Measurements from ENCODE around the gene VOPP1. TPM values are rescaled to one million over a fixed set of nuclear protein-coding genes. Genes with fewer than 3 reads are reported as not detected.
A peak's percentile ranks its signal among the peaks of the same experiment; 100 is the strongest.

The VOPP1 gene
- total RNA-seq, 4 donors from 2014 or later: 23.7 to 42.1 (median 37.5) TPM

DNA sequence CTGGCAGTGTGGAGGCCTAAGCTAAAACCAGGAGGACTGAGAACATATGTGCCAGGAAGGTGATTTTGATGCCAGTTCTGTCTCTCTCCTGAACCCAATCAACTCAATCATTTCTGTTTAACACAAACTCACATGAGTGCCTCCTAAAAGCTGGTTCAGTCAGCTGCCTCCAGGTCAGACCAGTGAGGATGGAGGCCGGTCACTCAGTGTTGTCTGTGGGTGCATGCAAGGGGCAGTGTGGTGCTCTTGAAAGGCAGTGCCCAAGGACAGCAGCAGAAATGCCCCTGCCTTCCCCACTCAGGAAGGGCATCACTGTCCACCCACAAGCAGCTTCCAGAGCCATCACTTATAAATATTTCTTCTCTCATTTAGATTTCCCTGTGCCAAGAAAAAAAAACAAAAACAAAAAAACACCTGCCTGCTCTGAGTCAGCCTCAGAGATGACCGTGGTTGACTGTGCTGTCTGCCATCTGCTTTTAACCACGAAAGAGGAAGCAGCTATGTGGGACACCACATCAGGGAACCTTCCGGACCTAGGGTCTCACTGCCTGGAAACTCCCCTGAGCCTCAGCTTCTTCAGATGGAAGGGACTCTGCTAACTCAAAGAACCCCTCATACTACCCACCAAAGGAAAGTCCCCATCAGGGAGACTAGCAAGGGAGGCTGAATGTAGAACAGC lies 39.1 kb downstream of the VOPP1 start:
- no peaks in the 10 kb centered on the region for H3K27me3 ChIP-seq
- no peak overlapping the region for H3K4me3 ChIP-seq
- DNase-seq (ENCODE audit: extremely low spot score): no peak
- H3K9me3 ChIP-seq: no peaks in the 10 kb centered on the region
- peaks cover 36 to 59% (median 58%) of the 10 kb centered on the region in 4 donors for H3K4me1 ChIP-seq
- TF ChIP-seq POLR2AphosphoS5 (IDR thresholded peaks at IDR 0.05) (no peak), EP300 (IDR thresholded peaks at IDR 0.05) (no peak), CTCF (IDR thresholded peaks at IDR 0.05) (no peak), POLR2A (IDR thresholded peaks at IDR 0.05; ENCODE audit: low read depth) (no peak)
- 80% methylated on average over 4 of the region's 4 CpGs for WGBS
- no peaks in the 10 kb centered on the region for H3K36me3 ChIP-seq
- intact Hi-C loops (cut with DNase I): loop anchor here (5.0 kb wide), 1 partner anchor 34 kb away; no protein-coding TSS in a partner anchor
- H3K27ac ChIP-seq (replicated peaks in 1 of 4): peak overlapping the region; percentile 27 to 55 (median 40)

- TF ChIP-seq EP300 (IDR thresholded peaks at IDR 0.05): no peak
- Histone ChIP-seq H3K4me3 (no peak overlapping the region), H3K9me3 (no peaks in the 10 kb centered on the region), H3K27me3 (no peaks in the 10 kb centered on the region), H3K36me3 (no peaks in the 10 kb centered on the region), H3K4me1 (peaks cover 36 to 56% (median 51%) of the 10 kb centered on the region in 4 donors), H3K27ac (replicated peaks in 1 of 4) (peak overlapping the region in 1 of 4 donors; percentile 55)
- no peak for DNase-seq (ENCODE audit: extremely low spot score)
- intact Hi-C loops (cut with DNase I): loop anchor here (5.0 kb wide), 1 partner anchor 35 kb away; no protein-coding TSS in a partner anchor
- WGBS: 86% methylated on average over 8 of the region's 8 CpGs
Observed at GRCh38 chr7:55532150-55532917, 40.0 kb downstream of the VOPP1 start.

GRCh38 chr7:55531536-55531935 lies 40.8 kb downstream of the VOPP1 start:
- 96% methylated on average over 5 of the region's 5 CpGs for WGBS

DNA sequence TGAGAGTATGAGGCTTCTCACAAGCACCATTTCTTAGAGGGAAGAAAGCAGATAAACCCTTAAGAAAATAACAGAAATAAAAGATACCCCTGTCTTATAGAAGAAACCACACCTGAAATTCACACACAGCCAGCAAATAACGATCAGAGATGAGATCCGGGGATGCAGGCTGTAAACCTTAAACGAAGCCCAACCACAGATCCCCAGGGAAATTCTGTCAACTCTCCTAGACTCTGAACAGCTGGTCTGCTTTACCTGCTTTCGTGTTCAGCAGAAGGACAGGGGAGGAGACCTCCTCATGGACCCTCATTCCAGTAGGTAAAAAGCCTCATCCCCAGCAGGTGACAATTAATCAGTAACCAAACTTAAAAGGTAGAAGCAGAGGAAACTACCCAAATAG lies 45.0 kb downstream of the VOPP1 start:
- Histone ChIP-seq H3K9me3 (no peaks in the 10 kb centered on the region), H3K4me1 (peaks cover 5 to 22% (median 17%) of the 10 kb centered on the region in 4 donors), H3K36me3 (no peaks in the 10 kb centered on the region), H3K27me3 (no peaks in the 10 kb centered on the region), H3K27ac (replicated peaks in 1 of 4) (no peak overlapping the region), H3K4me3 (no peak overlapping the region)
- WGBS: 74% methylated on average over 4 of the region's 4 CpGs
- DNase-seq (ENCODE audit: extremely low spot score): no peak
- intact Hi-C loops (cut with DNase I): no loop called here
- TF ChIP-seq POLR2AphosphoS5 (IDR thresholded peaks at IDR 0.05) (no peak), CTCF (IDR thresholded peaks at IDR 0.05) (no peak), EP300 (IDR thresholded peaks at IDR 0.05) (no peak), POLR2A (IDR thresholded peaks at IDR 0.05; ENCODE audit: low read depth) (no peak)

More at GRCh38 chr7:55531536-55531935, 40.8 kb downstream of the VOPP1 start:
- intact Hi-C loops (cut with DNase I): loop anchor here (5.0 kb wide), 1 partner anchor 36 kb away; no protein-coding TSS in a partner anchor
- DNase-seq (ENCODE audit: extremely low spot score): no peak
- Histone ChIP-seq H3K4me1 (peaks cover 36 to 51% (median 49%) of the 10 kb centered on the region in 4 donors), H3K27me3 (no peaks in the 10 kb centered on the region), H3K9me3 (no peaks in the 10 kb centered on the region), H3K4me3 (no peak overlapping the region), H3K27ac (replicated peaks in 1 of 4) (no peak overlapping the region), H3K36me3 (no peaks in the 10 kb centered on the region)
- no peak for TF ChIP-seq POLR2A (IDR thresholded peaks at IDR 0.05; ENCODE audit: low read depth)
- no peak for TF ChIP-seq POLR2AphosphoS5 (IDR thresholded peaks at IDR 0.05)
- TF ChIP-seq EP300 (IDR thresholded peaks at IDR 0.05): no peak
- no peak for TF ChIP-seq CTCF (IDR thresholded peaks at IDR 0.05)

DNA sequence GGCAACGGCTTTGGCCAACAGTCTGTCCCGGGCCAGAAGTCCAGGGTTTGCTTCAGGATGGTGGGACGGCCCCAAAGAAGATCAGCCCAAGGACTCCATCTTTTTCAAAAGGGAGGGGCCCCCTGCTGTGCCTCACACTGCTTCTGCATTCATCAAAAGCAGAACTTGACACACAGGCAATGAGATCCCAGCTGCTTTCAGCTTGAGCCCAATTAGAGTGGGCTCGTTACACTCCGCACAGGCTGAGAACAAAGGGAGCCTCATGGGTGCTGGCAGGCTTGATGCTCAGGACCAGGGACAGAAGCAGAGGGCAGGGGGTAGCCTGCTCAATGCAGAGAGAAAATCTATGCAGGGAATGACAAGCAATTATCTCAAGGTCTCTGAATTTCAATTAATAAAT lies 45.5 kb downstream of the VOPP1 start:
- DNase-seq (ENCODE audit: extremely low spot score): no peak
- Histone ChIP-seq H3K9me3 (no peaks in the 10 kb centered on the region), H3K4me3 (no peak overlapping the region), H3K36me3 (no peaks in the 10 kb centered on the region), H3K27ac (replicated peaks in 1 of 4) (no peak overlapping the region), H3K27me3 (no peaks in the 10 kb centered on the region), H3K4me1 (peaks cover 9 to 25% (median 20%) of the 10 kb centered on the region in 4 donors)
- TF ChIP-seq EP300 (IDR thresholded peaks at IDR 0.05): no peak
- TF ChIP-seq POLR2A (IDR thresholded peaks at IDR 0.05; ENCODE audit: low read depth): no peak
- no peak for TF ChIP-seq CTCF (IDR thresholded peaks at IDR 0.05)
- TF ChIP-seq POLR2AphosphoS5 (IDR thresholded peaks at IDR 0.05): no peak
- intact Hi-C loops (cut with DNase I): no loop called here
- 64% methylated on average over 5 of the region's 5 CpGs for WGBS
